Measurements from ENCODE around the gene OSBPL6.
"Not testable (repeated sequence)": the region's sequence is repeated elsewhere in the genome, so short reads cannot be mapped to it uniquely, and the experiment has no call there.

The OSBPL6 gene

GRCh38 chr2:178193823-178194599 lies at the start of gene OSBPL6:
Gene OSBPL6, plus strand, starts transcription at chr2:178194512. Its CDS starts 111,673 bp downstream, at chr2:178306185.
- peak in 2 of 3 donors; percentile 8 to 39 for DNase-seq (ENCODE audit: low read depth in 3 of 3, low spot score in 1 of 3)

DNA sequence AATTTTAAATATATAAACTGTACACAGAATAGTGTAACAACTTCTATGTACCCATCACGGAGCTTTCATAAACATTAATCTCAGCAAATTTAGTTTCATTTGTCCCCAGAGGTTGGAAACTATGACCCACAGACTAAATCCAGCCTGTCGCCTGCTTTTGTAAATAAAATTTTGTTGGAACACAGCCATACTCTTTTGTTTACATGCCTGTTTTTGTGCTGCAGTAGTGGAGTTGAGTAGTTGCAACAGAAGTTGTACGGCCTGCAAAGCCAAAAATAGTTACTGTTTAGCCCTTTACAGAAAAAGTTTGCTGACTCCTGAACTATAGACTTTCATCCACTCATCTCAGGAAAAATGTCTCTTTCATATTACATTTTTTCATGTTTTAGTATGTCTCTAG lies 42.3 kb upstream of the OSBPL6 start:
- no peak for DNase-seq (ENCODE audit: low read depth in 3 of 3, low spot score in 1 of 3)

DNA sequence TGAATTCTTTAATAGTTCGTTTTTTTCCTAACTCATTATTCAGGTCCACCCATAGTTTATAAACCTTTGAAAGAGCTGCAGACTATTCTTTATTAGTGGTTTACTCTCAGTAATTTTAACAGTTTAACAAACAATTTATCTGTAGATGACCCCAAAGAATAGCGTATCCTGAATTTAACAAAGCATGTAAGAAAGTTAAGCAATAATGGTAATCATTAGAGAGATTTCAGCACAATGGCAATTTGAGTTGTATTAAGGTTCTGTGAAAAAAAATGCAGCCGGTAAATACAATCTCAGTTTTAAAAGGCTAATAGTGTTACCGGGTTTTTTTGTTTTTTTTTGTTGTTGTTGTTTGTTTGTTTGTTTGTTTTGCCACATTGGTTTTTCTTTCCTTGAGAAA lies 41.8 kb upstream of the OSBPL6 start:
- no peak for DNase-seq (ENCODE audit: low read depth in 3 of 3, low spot score in 1 of 3)

DNA sequence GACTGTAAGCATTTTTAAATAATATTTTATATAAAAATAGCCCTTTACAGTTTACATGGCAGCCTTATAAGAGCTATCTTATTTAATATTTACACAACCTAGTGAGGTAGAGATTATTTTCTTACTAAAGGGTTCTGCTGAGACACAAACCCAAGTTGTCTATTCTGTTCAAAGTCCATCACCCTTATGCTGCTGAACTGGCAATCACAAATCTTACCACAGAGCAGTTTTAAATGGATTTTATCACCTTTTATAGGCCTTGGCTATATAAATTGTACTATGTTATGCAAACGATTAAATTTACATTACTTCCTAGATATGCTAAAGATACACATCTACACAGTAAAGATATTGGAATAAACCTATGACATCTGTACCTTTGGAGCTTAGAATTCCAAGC lies 41.3 kb upstream of the OSBPL6 start:
- no peak for DNase-seq (ENCODE audit: low read depth in 3 of 3, low spot score in 1 of 3)

DNA sequence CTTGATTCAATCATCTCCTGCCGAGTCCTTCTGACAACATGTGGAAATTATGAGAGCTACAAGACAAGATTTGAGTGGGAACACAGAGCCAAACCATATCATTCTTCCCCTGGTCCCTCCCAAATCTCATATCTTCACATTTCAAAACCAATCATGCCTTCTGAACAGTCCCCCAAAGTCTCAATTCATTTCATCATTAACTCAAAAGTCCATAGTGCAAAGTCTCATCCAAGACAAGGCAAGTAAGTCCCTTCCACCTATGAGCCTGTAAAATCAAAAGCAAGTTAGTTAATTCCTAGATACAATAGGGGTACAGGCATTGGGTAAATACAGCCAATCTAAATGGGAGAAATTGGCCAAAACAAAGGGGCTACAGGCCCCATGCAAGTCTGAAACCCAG lies 40.4 kb upstream of the OSBPL6 start:
- not testable (repeated sequence) for DNase-seq (ENCODE audit: low read depth in 3 of 3, low spot score in 1 of 3)

DNA sequence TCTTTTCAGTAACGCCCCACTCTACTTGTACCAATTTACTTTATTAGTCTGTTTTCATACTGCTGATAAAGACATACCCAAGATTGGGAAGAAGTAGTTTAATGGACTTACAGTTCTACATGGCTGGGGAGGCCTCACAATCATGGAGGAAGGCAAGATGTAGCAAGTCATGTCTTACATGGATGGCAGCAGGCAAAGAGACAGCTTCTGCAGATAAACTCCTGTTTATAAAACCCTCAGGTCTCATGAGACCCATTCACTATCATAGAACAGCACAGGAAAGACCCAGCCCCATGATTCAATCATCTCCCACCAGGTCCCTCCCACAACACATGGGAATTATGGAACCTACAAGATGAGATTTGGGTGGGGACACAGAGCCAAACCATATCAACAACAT lies 38.8 kb upstream of the OSBPL6 start:
- DNase-seq (ENCODE audit: low read depth in 3 of 3, low spot score in 1 of 3) = no peak

- DNase-seq (ENCODE audit: low read depth in 3 of 3, low spot score in 1 of 3) = no peak
These were observed 36.7 kb upstream of the OSBPL6 start for GRCh38 chr2:178157574-178157973.

DNA sequence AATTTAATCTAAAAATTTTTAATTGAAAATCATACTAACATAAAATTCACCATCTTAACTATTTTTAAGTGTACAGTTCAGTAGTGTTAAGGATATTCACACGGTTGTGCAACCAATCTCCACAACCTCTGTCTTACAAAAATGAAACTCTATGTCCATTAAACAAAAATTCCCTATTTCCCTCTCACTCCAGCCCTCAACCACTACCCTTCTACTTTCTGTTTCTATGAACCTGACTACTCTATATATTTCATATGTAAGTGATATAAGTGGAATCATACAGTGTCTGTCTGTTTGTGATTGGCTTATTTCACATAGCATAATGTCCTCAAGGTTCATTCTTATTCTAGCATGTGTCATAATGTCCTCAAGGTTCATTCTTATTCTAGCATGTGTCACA lies 34.3 kb upstream of the OSBPL6 start:
- no peak for DNase-seq (ENCODE audit: low read depth in 3 of 3, low spot score in 1 of 3)

DNA sequence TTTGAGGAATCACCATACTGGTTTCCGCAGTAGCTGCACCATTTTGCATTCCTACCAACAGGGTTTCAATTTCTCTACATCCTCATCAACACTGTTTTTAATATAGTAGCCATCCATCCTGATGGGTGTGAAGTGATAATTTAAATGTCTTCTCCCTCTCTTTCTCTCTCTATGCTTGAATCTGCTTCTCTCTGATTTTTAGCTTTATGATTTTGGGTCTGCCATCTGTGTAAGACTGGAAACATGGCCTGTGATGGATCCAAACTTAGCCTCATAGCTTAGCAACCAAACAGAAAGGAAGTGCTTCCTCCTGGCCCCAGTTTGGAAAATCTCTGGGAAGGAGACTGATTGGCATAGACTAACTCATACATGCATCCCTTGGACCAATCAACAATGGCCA lies 33.7 kb upstream of the OSBPL6 start:
- no peak for DNase-seq (ENCODE audit: low read depth in 3 of 3, low spot score in 1 of 3)

GRCh38 chr2:178163395-178163794 lies 30.9 kb upstream of the OSBPL6 start:
- no peak for DNase-seq (ENCODE audit: low read depth in 3 of 3, low spot score in 1 of 3)

DNA sequence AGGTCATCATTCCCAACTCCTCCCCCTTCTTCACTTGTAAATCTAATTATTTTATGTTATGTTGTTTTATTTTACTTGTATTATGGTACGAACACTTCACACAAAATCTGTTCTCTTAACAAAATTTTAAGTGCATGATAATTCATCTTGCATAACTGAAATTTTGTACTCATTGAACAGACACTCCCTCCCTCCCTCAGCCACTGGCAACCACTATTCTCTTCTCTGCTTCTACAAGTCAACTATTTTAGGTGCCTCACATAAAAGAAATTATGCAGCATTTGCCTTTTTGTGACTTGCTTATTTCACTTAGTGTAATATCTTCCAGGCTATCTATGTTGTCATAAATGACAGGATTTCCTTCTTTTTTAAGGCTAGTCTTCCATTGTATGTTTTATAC lies 30.4 kb upstream of the OSBPL6 start:
- DNase-seq (ENCODE audit: low read depth in 3 of 3, low spot score in 1 of 3) = no peak

- DNase-seq (ENCODE audit: low read depth in 3 of 3, low spot score in 1 of 3) = no peak
These were observed 20.7 kb upstream of the OSBPL6 start for GRCh38 chr2:178173657-178174056.

- DNase-seq (ENCODE audit: low read depth in 3 of 3, low spot score in 1 of 3) = no peak
These were observed 17.1 kb upstream of the OSBPL6 start for GRCh38 chr2:178177066-178177679.

DNA sequence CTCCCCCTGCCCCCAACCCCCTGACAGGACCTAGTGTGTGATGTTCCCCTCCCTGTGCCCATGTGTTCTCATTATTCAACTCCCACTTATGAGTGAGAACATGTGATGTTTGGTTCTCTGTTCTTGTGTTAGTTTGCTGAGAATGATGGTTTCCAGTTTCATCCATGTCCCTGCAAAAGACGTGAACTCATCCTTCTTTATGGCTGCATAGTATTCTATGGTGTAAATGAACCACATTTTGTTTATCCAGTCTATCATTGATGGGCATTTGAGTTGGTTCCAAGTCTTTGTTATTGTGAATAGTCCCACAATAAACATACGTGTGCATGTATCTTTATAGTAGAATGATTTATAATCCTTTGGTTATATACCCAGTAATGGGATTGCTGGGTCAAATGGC lies 13.7 kb upstream of the OSBPL6 start:
- DNase-seq (ENCODE audit: low read depth in 3 of 3, low spot score in 1 of 3) = not testable (repeated sequence)

GRCh38 chr2:178187861-178188260 lies 6.5 kb upstream of the OSBPL6 start:
- DNase-seq (ENCODE audit: low read depth in 3 of 3, low spot score in 1 of 3) = no peak

- DNase-seq (ENCODE audit: low read depth in 3 of 3, low spot score in 1 of 3) = no peak
These were observed 5.8 kb upstream of the OSBPL6 start for GRCh38 chr2:178188466-178188865.

DNA sequence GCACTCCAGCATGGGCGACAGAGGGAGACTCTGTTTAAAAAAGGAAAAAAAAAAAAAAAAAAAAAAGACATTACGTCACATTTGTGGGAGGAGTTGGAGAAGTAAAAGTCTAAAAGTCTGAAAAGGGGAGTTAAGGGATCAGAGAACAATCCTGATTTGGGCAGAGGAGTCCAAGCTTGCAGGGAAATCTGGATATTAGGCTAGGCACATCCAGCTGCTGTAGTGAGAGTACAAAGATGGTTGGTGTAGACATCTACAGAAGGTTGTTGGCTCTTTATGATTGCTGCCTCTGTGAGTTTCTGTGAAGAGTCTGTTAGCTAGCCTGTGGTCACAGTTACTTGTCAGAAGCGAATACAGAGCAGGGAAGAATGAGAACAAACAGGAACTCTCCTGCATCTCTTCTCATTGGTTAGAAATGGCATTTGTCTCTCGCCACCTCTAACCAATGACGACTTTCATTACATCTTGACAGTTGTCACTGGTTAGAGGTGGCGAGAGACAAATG lies 3.3 kb upstream of the OSBPL6 start:
- DNase-seq (ENCODE audit: low read depth in 3 of 3, low spot score in 1 of 3) = no peak

GRCh38 chr2:178191511-178191910 lies 2.8 kb upstream of the OSBPL6 start:
- no peak for DNase-seq (ENCODE audit: low read depth in 3 of 3, low spot score in 1 of 3)

- DNase-seq (ENCODE audit: low read depth in 3 of 3, low spot score in 1 of 3) = no peak
These were observed 853 bp upstream of the OSBPL6 start for GRCh38 chr2:178193496-178193822.

GRCh38 chr2:178194600-178195389 lies 483 bp downstream of the OSBPL6 start:
- no peak for DNase-seq (ENCODE audit: low read depth in 3 of 3, low spot score in 1 of 3)

DNA sequence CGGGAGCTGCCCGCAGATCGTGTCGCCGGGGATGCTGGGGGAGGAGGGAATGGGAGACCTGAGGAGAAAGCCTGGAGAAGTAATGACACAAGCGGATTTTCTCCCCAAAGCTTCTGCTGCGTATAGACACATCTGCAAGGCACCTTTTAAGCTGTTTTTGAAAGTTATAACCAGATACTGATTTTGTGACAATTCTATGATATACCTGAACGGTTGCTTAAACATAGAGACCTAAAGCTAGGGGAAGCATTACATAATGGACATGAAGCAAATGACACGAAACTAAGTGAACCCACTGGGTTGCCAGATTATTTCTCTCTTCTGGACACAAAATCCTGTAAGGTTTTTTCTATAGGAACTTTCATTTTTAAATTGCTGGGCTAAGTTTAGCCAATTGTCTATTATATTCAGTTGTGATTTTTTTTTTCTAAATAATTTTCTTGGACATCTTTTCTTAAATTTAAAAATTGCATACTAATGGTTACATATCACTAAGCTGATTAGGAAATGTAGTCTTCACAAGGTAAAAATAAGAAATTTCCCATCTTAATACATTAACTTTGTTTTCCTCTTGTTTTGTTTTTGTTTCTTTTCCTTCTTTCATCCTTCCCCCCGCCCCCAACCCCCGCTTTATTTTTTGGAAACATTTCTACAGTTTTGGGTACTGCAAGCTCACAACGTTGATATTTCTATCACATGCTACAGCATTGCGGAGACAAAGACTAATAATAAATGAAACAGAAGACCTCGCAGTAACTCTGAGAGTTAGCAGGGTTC lies 1.3 kb downstream of the OSBPL6 start:
- DNase-seq (ENCODE audit: low read depth in 3 of 3, low spot score in 1 of 3) = no peak

Data from stimulated activated CD4-positive, alpha-beta T cell treated with anti-CD3 and anti-CD28 coated beads, TNF-alpha, amount 100 ng/mL, for 1 hour (primary cell).